Endothelial cell (in vitro differentiated cells): ENCODE data around the gene PDE4A. TPM values are rescaled to one million over a fixed set of nuclear protein-coding genes. Genes with fewer than 3 reads are reported as not detected.
"Not testable (repeated sequence)": the region's sequence is repeated elsewhere in the genome, so short reads cannot be mapped to it uniquely, and the experiment has no call there.

Experiments
- DNase-seq: peaks from one replicate; pipeline ENCODE4 v3.0.0; 2021; ENCODE audit warnings: low spot score
- H3K27ac Mint-ChIP-seq: one replicate; pipeline ENCODE4 v1.8.0; 2021; ENCODE audit warnings: mixed read lengths, inconsistent platforms; ENCODE audit not compliant: unreplicated experiment
- H3K27me3 Mint-ChIP-seq: one replicate; pipeline ENCODE4 v1.8.0; 2021; ENCODE audit warnings: mild to moderate bottlenecking, moderate library complexity, mixed read lengths, inconsistent platforms; ENCODE audit not compliant: unreplicated experiment
- H3K36me3 Mint-ChIP-seq: one replicate; pipeline ENCODE4 v1.8.0; 2021; ENCODE audit warnings: mild to moderate bottlenecking, low read depth, mixed read lengths, inconsistent platforms; ENCODE audit not compliant: unreplicated experiment
- H3K4me1 Mint-ChIP-seq: one replicate; pipeline ENCODE4 v1.8.0; 2021; ENCODE audit warnings: mild to moderate bottlenecking, mixed read lengths, inconsistent platforms; ENCODE audit not compliant: unreplicated experiment
- H3K4me3 Mint-ChIP-seq: one replicate; pipeline ENCODE4 v1.8.0; 2021; ENCODE audit warnings: mild to moderate bottlenecking, mixed read lengths, inconsistent platforms; ENCODE audit not compliant: unreplicated experiment
- H3K9me3 Mint-ChIP-seq: one replicate; pipeline ENCODE4 v1.8.0; 2021; ENCODE audit warnings: mixed read lengths, inconsistent platforms; ENCODE audit not compliant: unreplicated experiment
- CTCF ChIP-seq: fragments of 200-600 bp; sonication (generic); IDR thresholded peaks from one replicate; pipeline ENCODE4 v1.5.0; 2021; ENCODE audit warnings: antibody characterized with exemption; ENCODE audit not compliant: unreplicated experiment
- long read RNA-seq: library from polyadenylated mRNA; unstranded; transcript quantifications from one replicate; pipeline ENCODE4 v2.0.0, GENCODE V29; 2020; ENCODE audit not compliant: unreplicated experiment
- total RNA-seq: library from RNA; stranded (reverse); fragmentation: NEBNext Ultra II Directional; extraction: Animal tissue kit (Norgen Biotek cat#: 25700); gene quantifications from one replicate; pipeline ENCODE4 v1.2.1, GENCODE V29; 2021; ENCODE audit not compliant: unreplicated experiment

PDE4A gene
- 0.46 TPM for total RNA-seq
- long read RNA-seq, result 0 reads

- Mint-ChIP-seq H3K27me3 (peaks cover 50% of the 10 kb centered on the region), H3K4me3 (peak within 1 kb of the TSS; percentile 87), H3K4me1 (peaks cover 20% of the 10 kb centered on the region), H3K36me3 (peaks cover 9% of the 10 kb centered on the region), H3K27ac (peak within 1 kb of the TSS; percentile 80), H3K9me3 (no peaks in the 10 kb centered on the region)
- TF ChIP-seq CTCF, result peak; percentile 60
- DNase-seq, result peak; percentile 74
Measured at GRCh38 chr19:10420444-10421239, at the start of gene PDE4A. Gene PDE4A (plus strand): TSS chr19:10420538. CDS start chr19:10420765, 227 bp downstream.

- Mint-ChIP-seq H3K4me3 (no peak overlapping the region), H3K36me3 (peaks cover 27% of the 10 kb centered on the region), H3K27me3 (no peaks in the 10 kb centered on the region), H3K9me3 (no peaks in the 10 kb centered on the region), H3K4me1 (no peaks in the 10 kb centered on the region), H3K27ac (no peak overlapping the region)
- no peak for TF ChIP-seq CTCF
- DNase-seq, result no peak
Measured at GRCh38 chr19:10372690-10373089, 47.6 kb upstream of the PDE4A start.

- H3K27me3 Mint-ChIP-seq, result no peaks in the 10 kb centered on the region
- H3K4me3 Mint-ChIP-seq, result peak overlapping the region; percentile 51
- DNase-seq, result no peak
- no peak for TF ChIP-seq CTCF
- H3K27ac Mint-ChIP-seq, result no peak overlapping the region
- H3K9me3 Mint-ChIP-seq, result no peaks in the 10 kb centered on the region
- H3K36me3 Mint-ChIP-seq, result peaks cover 15% of the 10 kb centered on the region
- H3K4me1 Mint-ChIP-seq, result peaks cover 5% of the 10 kb centered on the region
Measured at GRCh38 chr19:10374931-10375330, 45.4 kb upstream of the PDE4A start.

- not testable (repeated sequence) for H3K27ac Mint-ChIP-seq, H3K27me3 Mint-ChIP-seq, DNase-seq, H3K9me3 Mint-ChIP-seq
- Mint-ChIP-seq H3K36me3 (peaks cover 21% of the 10 kb centered on the region), H3K4me3 (peak overlapping the region; percentile 67), H3K4me1 (peaks cover 14% of the 10 kb centered on the region)
Measured at GRCh38 chr19:10377140-10377640, 43.1 kb upstream of the PDE4A start.

- no peak overlapping the region for H3K4me3 Mint-ChIP-seq
- peaks cover 21% of the 10 kb centered on the region for H3K36me3 Mint-ChIP-seq
- H3K27ac Mint-ChIP-seq, result no peak overlapping the region
- peaks cover 14% of the 10 kb centered on the region for H3K4me1 Mint-ChIP-seq
- DNase-seq, result no peak
- no peaks in the 10 kb centered on the region for H3K27me3 Mint-ChIP-seq
- no peak for TF ChIP-seq CTCF
- H3K9me3 Mint-ChIP-seq, result no peaks in the 10 kb centered on the region
Measured at GRCh38 chr19:10378124-10378523, 42.2 kb upstream of the PDE4A start.
